Measurements from ENCODE around the gene MCC.

MCC gene

GRCh38 chr5:113060408-113061025 is 427.7 kb downstream of the MCC start:
- H3K4me3 ChIP-seq (replicated peaks; ENCODE audit: insufficient read depth, low read length), result no peak overlapping the region
- TF ChIP-seq CTCF (IDR thresholded peaks at IDR 0.05; ENCODE audit: insufficient read depth, low read length) (no peak), GABPA (IDR thresholded peaks at IDR 0.05; ENCODE audit: low read depth) (no peak), POLR2AphosphoS5 (IDR thresholded peaks at IDR 0.05; ENCODE audit: low read depth) (no peak), SPI1 (IDR thresholded peaks at IDR 0.05; ENCODE audit: borderline replicate concordance, low read depth) (no peak)
- TF ChIP-seq, protein P1, sequence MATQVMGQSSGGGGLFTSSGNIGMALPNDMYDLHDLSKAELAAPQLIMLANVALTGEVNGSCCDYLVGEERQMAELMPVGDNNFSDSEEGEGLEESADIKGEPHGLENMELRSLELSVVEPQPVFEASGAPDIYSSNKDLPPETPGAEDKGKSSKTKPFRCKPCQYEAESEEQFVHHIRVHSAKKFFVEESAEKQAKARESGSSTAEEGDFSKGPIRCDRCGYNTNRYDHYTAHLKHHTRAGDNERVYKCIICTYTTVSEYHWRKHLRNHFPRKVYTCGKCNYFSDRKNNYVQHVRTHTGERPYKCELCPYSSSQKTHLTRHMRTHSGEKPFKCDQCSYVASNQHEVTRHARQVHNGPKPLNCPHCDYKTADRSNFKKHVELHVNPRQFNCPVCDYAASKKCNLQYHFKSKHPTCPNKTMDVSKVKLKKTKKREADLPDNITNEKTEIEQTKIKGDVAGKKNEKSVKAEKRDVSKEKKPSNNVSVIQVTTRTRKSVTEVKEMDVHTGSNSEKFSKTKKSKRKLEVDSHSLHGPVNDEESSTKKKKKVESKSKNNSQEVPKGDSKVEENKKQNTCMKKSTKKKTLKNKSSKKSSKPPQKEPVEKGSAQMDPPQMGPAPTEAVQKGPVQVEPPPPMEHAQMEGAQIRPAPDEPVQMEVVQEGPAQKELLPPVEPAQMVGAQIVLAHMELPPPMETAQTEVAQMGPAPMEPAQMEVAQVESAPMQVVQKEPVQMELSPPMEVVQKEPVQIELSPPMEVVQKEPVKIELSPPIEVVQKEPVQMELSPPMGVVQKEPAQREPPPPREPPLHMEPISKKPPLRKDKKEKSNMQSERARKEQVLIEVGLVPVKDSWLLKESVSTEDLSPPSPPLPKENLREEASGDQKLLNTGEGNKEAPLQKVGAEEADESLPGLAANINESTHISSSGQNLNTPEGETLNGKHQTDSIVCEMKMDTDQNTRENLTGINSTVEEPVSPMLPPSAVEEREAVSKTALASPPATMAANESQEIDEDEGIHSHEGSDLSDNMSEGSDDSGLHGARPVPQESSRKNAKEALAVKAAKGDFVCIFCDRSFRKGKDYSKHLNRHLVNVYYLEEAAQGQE (IDR thresholded peaks at IDR 0.05; ENCODE audit: insufficient replicate concordance, low read depth), result no peak
- no peaks in the 10 kb centered on the region for H3K27me3 ChIP-seq (ENCODE audit: insufficient read depth, poor library complexity, severe bottlenecking)
- no peak overlapping the region for H3K27ac ChIP-seq (replicated peaks)
- no peak for DNase-seq (ENCODE audit: low read depth in 1 of 2, low spot score in 1 of 2)

DNA sequence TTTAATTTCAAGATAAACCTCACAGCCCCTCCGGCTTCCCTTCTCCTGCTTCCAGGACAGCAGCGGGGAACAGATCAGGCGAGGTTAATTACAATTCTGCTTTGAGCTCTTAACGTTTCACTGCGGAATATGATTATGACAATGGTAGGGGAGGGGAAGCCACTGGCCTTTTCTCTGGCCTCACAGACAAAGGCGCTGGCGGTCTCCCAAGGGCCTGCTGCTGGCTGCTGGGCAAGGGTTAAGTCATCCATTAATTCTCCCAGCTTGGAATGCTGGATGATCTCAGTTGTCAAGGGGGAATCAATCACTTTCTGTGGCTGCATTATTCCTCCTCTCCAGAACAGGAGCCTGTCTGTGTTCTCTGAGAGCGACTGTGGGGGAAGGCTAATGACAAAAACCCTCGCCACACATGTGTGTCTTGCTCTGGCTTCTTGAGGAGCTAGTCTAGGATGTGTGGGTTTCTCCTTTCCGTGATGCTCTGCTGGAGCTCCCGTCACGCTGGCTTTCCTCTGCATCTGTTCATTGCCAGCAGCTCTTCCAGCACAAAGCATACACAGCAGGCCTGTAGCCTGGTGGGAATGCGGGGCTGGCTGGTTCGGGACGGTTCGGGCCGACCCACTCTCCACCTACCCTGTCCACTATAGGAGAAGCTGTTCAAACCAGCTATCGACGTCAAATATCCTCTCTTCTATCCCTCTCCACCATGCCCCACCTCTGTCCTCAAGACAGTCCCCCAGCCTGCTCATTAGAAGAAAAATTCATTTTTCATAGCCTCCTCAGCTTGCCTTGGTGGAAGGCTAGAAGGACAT is 428.8 kb downstream of the MCC start:
- no peak for DNase-seq (ENCODE audit: low read depth in 1 of 2, low spot score in 1 of 2)
- Histone ChIP-seq H3K4me3 (replicated peaks; ENCODE audit: insufficient read depth, low read length) (no peak overlapping the region), H3K27me3 (ENCODE audit: insufficient read depth, poor library complexity, severe bottlenecking) (no peaks in the 10 kb centered on the region), H3K27ac (replicated peaks) (no peak overlapping the region)
- TF ChIP-seq GABPA (IDR thresholded peaks at IDR 0.05; ENCODE audit: low read depth) (no peak), SPI1 (IDR thresholded peaks at IDR 0.05; ENCODE audit: borderline replicate concordance, low read depth) (no peak), CTCF (IDR thresholded peaks at IDR 0.05; ENCODE audit: insufficient read depth, low read length) (no peak)

GRCh38 chr5:113058706-113059226 is 429.5 kb downstream of the MCC start:
- no peak overlapping the region for H3K4me3 ChIP-seq (replicated peaks; ENCODE audit: insufficient read depth, low read length)
- no peak overlapping the region for H3K27ac ChIP-seq (replicated peaks)
- no peak for TF ChIP-seq SPI1 (IDR thresholded peaks at IDR 0.05; ENCODE audit: borderline replicate concordance, low read depth)
- TF ChIP-seq, protein P1 (IDR thresholded peaks at IDR 0.05; ENCODE audit: insufficient replicate concordance, low read depth), result no peak
- TF ChIP-seq CTCF (IDR thresholded peaks at IDR 0.05; ENCODE audit: insufficient read depth, low read length), result no peak
- no peak for TF ChIP-seq POLR2AphosphoS5 (IDR thresholded peaks at IDR 0.05; ENCODE audit: low read depth)
- TF ChIP-seq GABPA (IDR thresholded peaks at IDR 0.05; ENCODE audit: low read depth), result no peak
- DNase-seq (ENCODE audit: low read depth in 1 of 2, low spot score in 1 of 2), result no peak
- no peaks in the 10 kb centered on the region for H3K27me3 ChIP-seq (ENCODE audit: insufficient read depth, poor library complexity, severe bottlenecking)
